C4-2B (cell line): ENCODE data around the gene STK4.

Source experiments
- H3K27ac ChIP-seq: fragments of 450-650 bp; 2 replicates; pipeline ENCODE4 v1.5.1; 2017
- CTCF ChIP-seq: fragments of 450-650 bp; conservative IDR thresholded peaks from 2 replicates; pipeline ENCODE4 v1.5.1; 2017; ENCODE audit warnings: mild to moderate bottlenecking
- ZFX ChIP-seq: fragments of 450-650 bp; IDR thresholded peaks from 2 replicates; pipeline ENCODE4 v1.6.1; 2017

STK4 gene

DNA sequence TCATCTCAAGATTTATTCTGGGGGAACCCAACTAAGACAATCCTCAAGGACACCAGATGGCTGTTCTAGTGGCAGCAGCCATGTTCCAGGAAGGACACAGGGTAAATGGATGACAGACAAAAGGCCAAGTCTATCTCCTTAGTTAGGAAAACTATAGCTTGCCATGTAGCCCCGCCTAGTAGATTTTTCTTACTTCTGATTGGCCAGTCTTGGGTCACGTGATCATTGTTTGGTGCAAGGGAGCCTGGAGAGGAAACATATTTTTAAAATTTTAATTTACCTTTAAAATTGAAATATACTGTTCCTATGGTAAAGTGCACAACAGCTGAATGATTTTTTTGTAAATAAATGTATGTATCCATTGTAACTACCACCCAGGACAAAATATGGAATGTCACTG lies 139.0 kb downstream of the STK4 start:
- TF ChIP-seq CTCF (no peak), ZFX (no peak)

DNA sequence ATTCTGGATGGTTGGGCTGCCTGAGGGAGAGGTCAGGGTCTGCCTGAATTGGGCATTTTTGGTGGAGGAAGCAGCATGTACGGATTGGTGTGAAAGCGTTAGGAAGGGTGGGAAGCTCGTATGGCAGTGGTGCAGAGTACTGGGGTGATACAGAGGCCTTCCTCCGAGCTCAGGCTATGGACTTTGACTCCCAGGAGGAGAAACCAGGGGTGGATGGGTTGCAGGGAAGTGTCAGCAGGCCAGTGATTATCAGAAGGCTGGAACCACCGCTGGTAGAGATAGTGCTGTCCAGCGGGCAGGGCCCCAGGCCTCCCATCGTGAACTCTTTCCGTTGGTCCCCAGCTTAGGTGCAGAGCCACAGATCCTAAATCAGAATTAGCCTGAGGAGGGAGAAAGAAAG lies 143.3 kb downstream of the STK4 start:
- no peak overlapping the region for H3K27ac ChIP-seq
- TF ChIP-seq ZFX (no peak), CTCF (no peak)

More for the DNA sequence above, 139.0 kb downstream of the STK4 start:
- no peak overlapping the region for H3K27ac ChIP-seq

DNA sequence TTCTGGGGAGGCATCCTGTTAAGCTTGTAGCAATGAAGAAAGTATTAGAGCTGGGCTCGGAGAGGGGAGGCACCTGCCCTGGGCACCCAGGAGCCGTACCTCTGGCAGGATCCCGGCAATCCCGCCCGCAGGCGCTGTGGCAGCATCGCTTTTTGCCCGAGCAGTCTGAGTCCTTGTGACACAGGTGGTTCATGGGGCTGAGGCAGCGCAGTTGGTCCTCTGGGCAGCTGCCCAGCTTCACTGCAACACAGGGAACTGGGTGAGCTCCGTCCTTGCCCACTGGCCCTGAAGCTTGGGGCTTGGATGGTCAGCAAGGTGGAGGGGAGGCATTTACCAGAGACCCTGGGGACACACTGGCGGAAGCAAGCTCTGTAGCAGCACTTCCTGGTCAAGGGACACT lies 144.0 kb downstream of the STK4 start:
- TF ChIP-seq CTCF: no peak
- TF ChIP-seq ZFX: no peak

GRCh38 chr20:45111285-45111684 lies 145.0 kb downstream of the STK4 start:
- H3K27ac ChIP-seq: no peak overlapping the region
- TF ChIP-seq ZFX: no peak
- TF ChIP-seq CTCF: no peak

More for the DNA sequence above, 144.0 kb downstream of the STK4 start:
- H3K27ac ChIP-seq: no peak overlapping the region

DNA sequence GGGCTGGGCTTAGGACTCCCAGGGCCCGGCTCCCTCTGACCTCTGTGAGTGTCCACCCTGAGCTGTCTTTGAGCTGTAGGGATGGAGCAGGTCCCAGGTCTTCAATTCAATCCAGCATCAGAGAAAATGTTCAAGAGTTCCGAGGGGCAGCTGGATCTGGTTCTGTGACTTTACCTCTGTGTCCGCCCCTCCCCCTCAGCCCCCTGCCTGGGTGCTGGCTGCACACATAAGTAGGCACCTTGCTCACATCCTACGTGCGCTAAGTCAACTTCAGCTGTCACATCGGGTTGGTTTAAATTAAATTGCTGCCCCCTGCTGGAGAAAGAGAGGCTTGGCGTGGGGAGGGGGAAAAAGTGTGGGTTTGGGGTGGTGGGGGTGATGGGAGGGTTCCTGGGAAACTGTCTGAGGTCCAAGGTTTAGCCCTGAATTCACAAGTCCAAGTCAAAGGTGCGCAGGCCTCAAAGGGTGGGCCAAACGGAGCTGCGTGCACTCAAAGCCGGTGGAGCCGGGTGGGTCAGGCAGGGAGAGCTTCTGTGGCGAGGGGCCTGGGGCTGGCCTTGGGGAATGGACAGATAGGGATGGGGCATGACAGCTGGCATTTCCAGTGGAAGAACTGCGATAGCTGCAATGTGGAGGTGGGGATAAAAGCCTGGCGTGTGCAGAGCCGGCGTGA lies 145.6 kb downstream of the STK4 start:
- TF ChIP-seq CTCF (peak; percentile 83), ZFX (no peak)
- H3K27ac ChIP-seq: no peak overlapping the region

DNA sequence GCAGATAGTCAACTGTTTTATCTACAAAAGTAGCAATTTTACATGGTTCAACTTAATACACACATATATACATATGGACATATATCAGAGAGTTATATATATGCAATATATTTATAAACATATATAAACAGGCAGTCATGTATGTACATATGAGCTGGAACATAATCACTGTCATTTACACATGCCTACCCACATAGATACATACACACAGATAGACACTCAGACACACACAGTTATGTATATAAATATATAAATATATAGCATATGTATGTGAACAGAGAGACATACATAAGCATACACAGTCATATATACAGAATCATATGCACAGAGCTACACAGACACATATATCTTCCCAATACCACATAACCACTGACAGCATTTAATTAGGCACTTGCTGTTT lies 146.4 kb downstream of the STK4 start:
- H3K27ac ChIP-seq: no peak overlapping the region
- TF ChIP-seq ZFX (no peak), CTCF (no peak)

- H3K27ac ChIP-seq: no peak overlapping the region
- TF ChIP-seq ZFX (no peak), CTCF (no peak)
These were observed 147.6 kb downstream of the STK4 start for GRCh38 chr20:45113865-45114264.
